Stimulated activated memory B cell treated with anti-CD40 and anti-IgM and Interleukin-4, amounts not matched to agents 10 μg/mL and 1 μg/mL and 100 μg/mL, for 72 hours (primary cell): ENCODE results near the gene AIG1.

Experiments
- ATAC-seq: fragments of 150-1000 bp; cut with Tn5 transposase; 2 replicates; pipeline ENCODE4 v1.10.0; 2021
- H3K27ac Mint-ChIP-seq: one replicate; pipeline ENCODE4 v1.8.0; 2022; ENCODE audit warnings: mild to moderate bottlenecking, mixed read lengths
- H3K27me3 Mint-ChIP-seq: one replicate; pipeline ENCODE4 v1.8.0; 2022; ENCODE audit warnings: mixed read lengths
- H3K36me3 Mint-ChIP-seq: one replicate; pipeline ENCODE4 v1.8.0; 2022; ENCODE audit warnings: mixed read lengths
- H3K4me1 Mint-ChIP-seq: one replicate; pipeline ENCODE4 v1.8.0; 2022; ENCODE audit warnings: mixed read lengths
- H3K4me3 Mint-ChIP-seq: one replicate; pipeline ENCODE4 v1.8.0; 2022; ENCODE audit warnings: mild to moderate bottlenecking, moderate library complexity, mixed read lengths
- H3K9me3 Mint-ChIP-seq: one replicate; pipeline ENCODE4 v1.8.0; 2022; ENCODE audit warnings: mixed read lengths

Gene AIG1

DNA sequence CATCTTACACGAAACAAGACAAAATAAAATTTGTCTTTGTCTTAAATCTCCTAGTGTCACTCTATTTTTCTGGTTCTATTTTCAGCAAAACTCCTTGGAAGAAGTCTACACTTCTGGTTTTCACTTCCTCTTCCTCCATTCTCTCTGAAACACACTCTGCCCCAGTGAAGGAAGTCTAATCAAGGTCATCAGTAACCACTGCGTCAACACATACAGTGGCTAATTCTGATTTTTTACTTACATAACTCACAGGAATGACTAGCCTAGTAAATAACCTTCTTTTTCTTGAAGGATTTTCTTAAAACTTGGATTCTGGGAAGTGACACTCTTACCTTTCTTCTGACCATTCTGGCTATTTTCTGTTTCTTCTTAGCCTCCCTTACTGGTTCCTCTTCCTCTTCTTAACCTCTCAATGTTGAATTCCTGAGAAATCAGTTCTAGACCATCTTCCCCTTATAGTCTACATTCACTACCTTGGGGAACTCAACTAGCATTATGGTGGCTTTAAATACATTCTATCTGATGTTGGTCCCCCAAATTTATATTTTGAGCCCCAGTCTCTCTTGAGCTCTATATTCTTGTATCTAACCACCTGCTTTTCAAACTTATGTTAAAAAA, 37.5 kb downstream of the AIG1 start:
- Mint-ChIP-seq H3K4me3 (no peak overlapping the region), H3K4me1 (no peaks in the 10 kb centered on the region), H3K27ac (no peak overlapping the region), H3K9me3 (no peaks in the 10 kb centered on the region), H3K27me3 (no peaks in the 10 kb centered on the region), H3K36me3 (no peaks in the 10 kb centered on the region)
- peak; percentile 92 for ATAC-seq

DNA sequence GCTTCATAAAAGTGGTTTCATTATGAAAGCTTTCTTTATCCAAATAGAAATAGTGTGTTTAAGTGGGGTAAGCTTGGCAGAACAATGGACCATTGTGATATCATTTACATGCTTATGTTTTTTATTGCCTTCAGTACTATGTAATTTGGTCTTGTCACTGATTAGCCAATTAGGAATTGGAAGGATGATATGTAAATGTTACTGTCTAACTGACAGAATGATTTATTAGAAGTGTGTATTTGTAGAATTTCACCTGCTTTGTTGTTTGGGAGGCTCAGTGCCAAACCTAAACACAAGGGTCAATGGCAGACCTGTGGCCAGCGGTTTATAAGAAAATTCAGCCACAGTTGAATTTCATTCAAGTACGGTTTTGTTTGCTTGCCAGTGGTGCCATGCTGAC, 39.0 kb downstream of the AIG1 start:
- peaks cover 7% of the 10 kb centered on the region for H3K4me1 Mint-ChIP-seq
- no peak overlapping the region for H3K4me3 Mint-ChIP-seq
- H3K9me3 Mint-ChIP-seq, result no peaks in the 10 kb centered on the region
- no peaks in the 10 kb centered on the region for H3K36me3 Mint-ChIP-seq
- no peak for ATAC-seq
- no peaks in the 10 kb centered on the region for H3K27me3 Mint-ChIP-seq
- H3K27ac Mint-ChIP-seq, result no peak overlapping the region

DNA sequence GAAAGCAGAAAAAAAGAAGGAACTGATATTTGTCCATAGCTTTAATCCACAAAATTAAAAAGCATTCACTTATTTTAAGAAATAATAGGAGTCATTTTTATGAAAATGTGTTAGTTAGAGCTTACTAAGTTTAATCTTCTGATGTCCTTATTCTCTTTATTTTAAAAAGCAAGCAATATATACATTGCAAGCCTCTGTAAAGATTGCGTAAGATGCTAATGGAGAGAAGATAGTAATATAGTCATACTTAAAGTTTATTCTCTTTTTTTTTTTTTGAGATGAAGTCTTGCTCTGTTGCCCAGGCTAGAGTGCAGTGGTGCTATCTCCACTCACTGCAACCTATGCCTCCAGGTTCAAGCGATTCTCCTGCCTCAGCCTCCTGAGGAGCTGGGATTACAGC, 39.7 kb downstream of the AIG1 start:
- Mint-ChIP-seq H3K27ac (no peak overlapping the region), H3K9me3 (no peaks in the 10 kb centered on the region)
- ATAC-seq, result no peak

DNA sequence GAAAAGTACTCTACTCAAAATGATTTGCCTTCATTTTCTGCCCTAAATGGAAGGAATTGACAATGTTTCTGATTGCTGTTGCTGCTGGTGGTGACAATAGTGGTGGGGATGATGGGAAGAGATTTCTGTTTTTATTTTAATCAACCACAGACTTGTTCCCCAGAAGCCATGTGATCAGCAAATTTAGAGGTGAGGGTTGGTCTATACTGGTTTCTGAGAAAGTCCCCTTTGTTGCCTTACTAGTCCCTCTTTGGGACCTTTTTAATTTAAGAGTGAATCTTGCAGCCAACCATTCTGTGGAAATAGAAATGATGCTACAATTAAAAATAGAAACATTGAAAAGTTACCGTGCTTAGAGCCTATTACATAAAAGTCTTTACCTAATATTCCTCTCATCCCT, 43.2 kb downstream of the AIG1 start:
- Mint-ChIP-seq H3K4me1 (peaks cover 7% of the 10 kb centered on the region), H3K27me3 (no peaks in the 10 kb centered on the region), H3K4me3 (no peak overlapping the region), H3K27ac (no peak overlapping the region), H3K9me3 (no peaks in the 10 kb centered on the region), H3K36me3 (no peaks in the 10 kb centered on the region)
- peak; percentile 31 for ATAC-seq

More for the DNA sequence above, 39.7 kb downstream of the AIG1 start:
- no peaks in the 10 kb centered on the region for H3K27me3 Mint-ChIP-seq
- H3K4me1 Mint-ChIP-seq, result peaks cover 7% of the 10 kb centered on the region
- no peaks in the 10 kb centered on the region for H3K36me3 Mint-ChIP-seq
- H3K4me3 Mint-ChIP-seq, result no peak overlapping the region

DNA sequence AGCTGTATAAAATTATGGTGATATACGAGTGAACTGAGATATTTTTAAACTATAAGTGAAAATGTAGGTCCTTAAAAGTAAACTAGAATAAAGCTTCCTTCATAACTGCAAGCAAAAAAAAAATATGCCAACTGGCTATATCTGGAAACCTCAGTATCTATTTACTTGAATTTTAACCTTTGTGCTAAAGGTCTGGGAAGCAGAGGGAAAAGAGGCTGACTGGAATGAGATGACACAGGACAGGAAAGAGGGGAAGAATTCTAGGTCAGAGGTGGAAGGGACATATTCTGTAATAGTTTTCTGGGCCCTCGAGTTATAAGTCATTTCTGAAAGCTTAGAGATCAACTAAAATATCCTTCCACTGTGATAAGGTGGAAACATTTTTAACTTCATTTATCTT, 46.8 kb downstream of the AIG1 start:
- Mint-ChIP-seq H3K9me3 (no peaks in the 10 kb centered on the region), H3K36me3 (peaks cover 13% of the 10 kb centered on the region), H3K27ac (no peak overlapping the region), H3K4me3 (no peak overlapping the region), H3K4me1 (peaks cover 30% of the 10 kb centered on the region), H3K27me3 (no peaks in the 10 kb centered on the region)
- ATAC-seq, result no peak

DNA sequence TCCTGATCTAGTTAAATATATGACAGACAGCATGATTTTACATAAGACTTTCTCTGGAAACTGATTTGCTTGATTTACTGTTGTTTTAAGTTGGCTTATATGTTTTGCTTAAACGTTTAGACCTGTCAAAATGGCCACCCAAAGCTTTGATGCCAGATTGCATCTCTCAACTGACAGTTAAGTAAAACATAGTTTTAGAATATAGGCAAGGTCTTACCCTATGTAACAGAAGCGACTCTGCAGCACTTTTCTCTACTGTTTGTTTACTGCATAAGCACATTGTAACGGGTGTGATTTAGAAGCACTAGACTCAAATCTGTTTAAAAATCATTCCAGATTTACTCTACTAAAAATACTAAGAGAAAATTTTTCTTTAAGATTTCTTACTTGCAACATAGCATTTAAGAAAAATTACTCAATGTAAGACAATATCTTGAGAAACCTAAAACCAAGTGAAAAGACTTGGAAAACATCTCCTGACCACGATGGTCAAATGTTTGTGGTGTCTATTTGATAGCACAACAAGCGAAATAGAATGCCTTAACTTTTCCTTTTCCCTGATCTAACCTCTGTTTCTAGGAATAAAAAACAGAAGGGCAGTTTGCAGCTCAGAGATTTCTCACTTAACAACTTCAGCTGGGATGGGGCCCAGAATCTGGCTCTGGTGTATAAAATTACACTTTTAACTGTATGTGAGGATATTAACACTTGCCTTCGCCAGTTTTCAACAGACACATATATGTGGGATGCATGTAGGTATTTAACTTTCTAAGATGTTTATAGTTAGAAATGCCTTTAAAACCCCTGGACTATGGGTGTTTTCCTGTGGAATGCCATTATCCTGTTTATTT, 47.4 kb downstream of the AIG1 start:
- no peak for ATAC-seq
- Mint-ChIP-seq H3K9me3 (no peaks in the 10 kb centered on the region), H3K27me3 (no peaks in the 10 kb centered on the region), H3K27ac (no peak overlapping the region), H3K36me3 (peaks cover 13% of the 10 kb centered on the region), H3K4me1 (peaks cover 30% of the 10 kb centered on the region), H3K4me3 (no peak overlapping the region)

DNA sequence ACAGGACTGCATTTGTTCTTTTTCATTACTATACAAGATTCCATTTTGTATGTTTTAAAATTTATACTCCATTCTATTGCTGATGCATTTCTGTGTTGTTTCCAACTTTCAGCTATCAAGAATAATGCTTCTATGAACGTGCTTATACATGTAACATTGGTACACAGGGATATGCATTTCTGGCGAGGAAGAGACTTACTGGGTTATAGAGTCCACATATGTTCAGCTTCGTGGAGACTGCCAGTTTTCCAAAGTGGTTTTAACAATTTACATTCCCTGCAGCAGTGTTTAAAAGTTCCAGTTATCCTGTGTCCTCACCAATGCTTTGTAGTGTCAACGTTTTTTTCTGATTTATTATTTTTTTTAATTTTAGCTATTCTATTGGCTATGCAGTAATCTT, 48.5 kb downstream of the AIG1 start:
- Mint-ChIP-seq H3K4me1 (peaks cover 24% of the 10 kb centered on the region), H3K36me3 (peaks cover 13% of the 10 kb centered on the region), H3K27me3 (no peaks in the 10 kb centered on the region), H3K4me3 (no peak overlapping the region), H3K27ac (no peak overlapping the region), H3K9me3 (no peaks in the 10 kb centered on the region)
- ATAC-seq, result no peak

DNA sequence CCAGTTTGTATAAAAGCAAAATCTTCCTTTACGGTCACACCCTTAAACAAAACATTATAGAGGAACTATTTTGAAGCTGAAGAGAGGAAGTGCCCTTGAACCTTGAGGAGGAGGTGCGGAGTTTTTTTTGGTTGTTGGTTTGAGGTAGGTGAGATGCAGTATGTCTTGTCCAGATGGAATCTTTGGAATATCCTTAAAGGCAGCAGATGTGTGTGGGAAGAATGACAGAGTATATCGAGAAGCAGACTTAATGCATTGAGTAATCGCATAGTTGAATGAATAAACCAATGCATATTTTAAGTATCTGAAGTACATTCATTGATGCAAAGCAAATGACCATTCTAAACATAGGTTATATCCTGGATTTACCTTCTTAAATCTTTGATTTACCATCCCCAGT, 49.9 kb downstream of the AIG1 start:
- H3K27ac Mint-ChIP-seq, result no peak overlapping the region

DNA sequence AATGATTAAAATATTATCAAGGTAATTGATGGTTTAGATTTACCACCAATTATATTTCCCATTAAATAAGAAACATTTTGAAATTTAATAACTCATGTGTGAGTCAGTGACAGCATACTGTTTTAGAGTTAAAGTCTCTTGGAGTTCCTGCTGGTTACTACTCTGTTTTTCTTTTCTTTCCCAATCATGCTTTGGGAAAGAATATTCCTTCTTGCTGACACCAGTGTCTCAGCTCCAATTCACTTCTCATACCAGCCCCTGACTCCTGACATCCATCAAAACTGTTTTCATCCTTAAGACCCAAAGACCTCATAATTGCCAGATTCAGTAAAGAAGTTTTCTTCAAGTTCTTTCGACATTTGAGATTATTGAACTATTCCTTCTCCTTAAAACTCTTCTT, 50.3 kb downstream of the AIG1 start:
- H3K27ac Mint-ChIP-seq, result no peak overlapping the region

More for the DNA sequence above, 49.9 kb downstream of the AIG1 start:
- no peak for ATAC-seq
- Mint-ChIP-seq H3K36me3 (peaks cover 13% of the 10 kb centered on the region), H3K27me3 (no peaks in the 10 kb centered on the region), H3K4me3 (no peak overlapping the region), H3K4me1 (peaks cover 24% of the 10 kb centered on the region), H3K9me3 (no peaks in the 10 kb centered on the region)

DNA sequence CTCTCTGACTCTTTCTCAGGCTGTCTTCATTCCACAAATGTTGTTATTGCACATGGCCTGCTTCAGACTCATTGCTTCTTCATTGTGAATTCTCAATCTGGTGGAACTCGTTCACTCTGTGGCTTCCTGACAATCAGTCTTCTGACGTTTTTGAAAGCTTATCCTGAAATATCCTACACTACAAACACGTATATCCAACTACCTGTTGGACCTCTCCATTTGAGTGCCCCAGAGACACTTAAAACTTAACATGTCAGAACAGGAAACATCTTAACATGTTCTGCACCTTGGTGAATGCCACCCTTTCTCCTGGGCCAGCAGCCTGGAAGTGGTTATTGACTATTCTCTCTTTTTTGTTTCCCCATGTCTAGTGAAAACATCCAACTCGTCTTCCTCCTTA, 50.8 kb downstream of the AIG1 start:
- Mint-ChIP-seq H3K27me3 (no peaks in the 10 kb centered on the region), H3K4me3 (no peak overlapping the region), H3K4me1 (peaks cover 24% of the 10 kb centered on the region), H3K9me3 (no peaks in the 10 kb centered on the region), H3K27ac (no peak overlapping the region), H3K36me3 (peaks cover 19% of the 10 kb centered on the region)
- ATAC-seq, result no peak

More for the DNA sequence above, 50.3 kb downstream of the AIG1 start:
- H3K4me1 Mint-ChIP-seq, result peaks cover 24% of the 10 kb centered on the region
- no peaks in the 10 kb centered on the region for H3K27me3 Mint-ChIP-seq
- no peaks in the 10 kb centered on the region for H3K9me3 Mint-ChIP-seq
- no peak overlapping the region for H3K4me3 Mint-ChIP-seq
- H3K36me3 Mint-ChIP-seq, result peaks cover 15% of the 10 kb centered on the region
- no peak for ATAC-seq

DNA sequence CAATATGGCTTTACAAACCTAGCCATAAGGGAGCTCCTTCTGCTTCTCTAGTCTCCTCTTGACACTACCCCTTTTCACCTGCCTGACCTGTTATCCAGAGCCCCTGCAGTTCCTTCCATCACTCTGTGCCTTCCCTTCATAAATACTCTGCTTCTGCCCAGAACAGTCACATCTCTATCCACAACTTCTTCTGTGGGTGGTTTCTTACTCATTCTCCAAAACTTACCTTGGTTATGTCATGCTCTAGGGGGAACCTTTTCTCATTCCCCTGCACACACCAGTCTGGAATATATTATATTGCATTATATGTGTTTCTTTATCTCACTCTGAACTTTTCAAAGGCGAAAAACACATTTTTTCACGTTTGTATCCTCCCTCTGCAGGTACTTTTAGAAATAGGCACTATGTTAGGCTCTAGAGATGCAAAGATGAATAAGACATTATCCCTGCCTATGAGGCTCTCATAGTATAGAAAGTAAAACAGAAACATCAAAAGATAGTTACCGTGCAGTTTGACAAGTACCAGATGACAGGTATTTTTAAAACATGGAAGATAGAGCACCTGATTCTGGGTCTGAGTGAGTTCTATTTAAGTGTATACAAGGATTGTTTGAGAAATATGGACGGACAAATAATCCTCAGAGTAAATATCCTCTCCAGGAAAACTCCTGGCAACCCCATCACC, 51.5 kb downstream of the AIG1 start:
- no peaks in the 10 kb centered on the region for H3K27me3 Mint-ChIP-seq
- H3K27ac Mint-ChIP-seq, result no peak overlapping the region
- peaks cover 24% of the 10 kb centered on the region for H3K4me1 Mint-ChIP-seq
- no peak for ATAC-seq
- H3K36me3 Mint-ChIP-seq, result peaks cover 20% of the 10 kb centered on the region
- no peak overlapping the region for H3K4me3 Mint-ChIP-seq
- no peaks in the 10 kb centered on the region for H3K9me3 Mint-ChIP-seq

DNA sequence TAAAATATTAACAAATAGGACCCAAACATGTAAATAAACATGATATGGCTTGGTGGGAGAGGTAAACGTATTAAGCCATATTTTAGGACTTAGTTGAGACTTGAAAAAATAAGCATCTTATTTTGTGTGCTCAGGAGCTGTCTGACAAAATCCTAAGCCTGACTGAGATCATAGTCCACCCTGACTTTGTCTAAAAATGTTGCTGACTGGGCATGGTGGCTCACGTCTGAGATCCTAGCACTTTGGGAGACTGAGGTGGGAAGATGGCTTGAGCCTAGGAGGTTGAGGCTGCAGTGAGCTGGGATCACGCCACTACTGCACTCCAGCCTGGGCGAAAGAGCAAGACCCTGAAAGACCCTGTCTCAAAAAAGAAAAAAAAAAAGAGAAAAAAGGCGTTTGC, 52.1 kb downstream of the AIG1 start:
- Mint-ChIP-seq H3K27ac (no peak overlapping the region), H3K4me1 (peaks cover 24% of the 10 kb centered on the region), H3K36me3 (peaks cover 20% of the 10 kb centered on the region), H3K9me3 (no peaks in the 10 kb centered on the region), H3K27me3 (no peaks in the 10 kb centered on the region), H3K4me3 (no peak overlapping the region)
- ATAC-seq, result no peak

DNA sequence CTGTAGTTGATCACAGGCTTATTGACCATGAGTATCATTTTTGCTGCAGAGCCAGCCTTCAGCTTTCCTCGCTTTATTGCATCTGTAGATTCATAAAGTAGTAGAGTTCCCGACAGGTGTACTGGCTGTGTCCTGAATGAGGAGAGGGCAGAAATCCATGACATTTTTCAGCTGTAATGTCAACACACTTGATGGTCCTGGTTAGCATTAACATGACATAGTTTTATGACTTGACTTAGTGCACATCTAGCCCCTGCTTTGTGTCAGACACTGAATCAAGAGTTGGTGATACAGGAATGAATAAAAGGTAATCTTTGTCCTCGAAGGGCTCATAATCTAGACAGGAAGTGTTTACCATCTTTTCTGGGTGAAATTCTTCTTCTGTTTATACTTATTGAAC, 55.0 kb downstream of the AIG1 start:
- Mint-ChIP-seq H3K4me1 (peaks cover 14% of the 10 kb centered on the region), H3K27ac (no peak overlapping the region), H3K9me3 (no peaks in the 10 kb centered on the region), H3K36me3 (peaks cover 27% of the 10 kb centered on the region), H3K4me3 (no peak overlapping the region), H3K27me3 (no peaks in the 10 kb centered on the region)
- no peak for ATAC-seq

DNA sequence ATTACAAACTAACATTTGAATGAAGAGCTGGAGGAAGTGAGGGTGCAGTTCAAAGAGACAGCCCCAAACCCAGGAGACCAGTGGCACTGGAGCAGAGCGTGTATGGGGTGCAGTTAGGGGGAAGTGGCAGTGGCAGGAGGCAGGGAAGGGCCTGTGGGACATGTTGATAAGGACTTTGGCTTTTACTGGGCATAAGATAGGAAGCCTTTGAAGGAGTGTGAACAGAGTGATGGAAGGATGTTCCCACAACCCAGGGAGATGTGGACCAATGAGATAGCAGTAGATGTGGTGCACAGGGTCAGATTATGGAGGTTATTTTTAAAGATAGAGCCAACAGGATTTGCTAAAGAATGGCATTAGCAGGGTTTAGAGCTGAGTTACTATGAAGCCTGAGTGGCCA, 56.4 kb downstream of the AIG1 start:
- Mint-ChIP-seq H3K4me3 (no peak overlapping the region), H3K9me3 (peaks cover 5% of the 10 kb centered on the region), H3K36me3 (peaks cover 25% of the 10 kb centered on the region), H3K4me1 (peaks cover 2% of the 10 kb centered on the region), H3K27ac (no peak overlapping the region), H3K27me3 (no peaks in the 10 kb centered on the region)
- no peak for ATAC-seq

DNA sequence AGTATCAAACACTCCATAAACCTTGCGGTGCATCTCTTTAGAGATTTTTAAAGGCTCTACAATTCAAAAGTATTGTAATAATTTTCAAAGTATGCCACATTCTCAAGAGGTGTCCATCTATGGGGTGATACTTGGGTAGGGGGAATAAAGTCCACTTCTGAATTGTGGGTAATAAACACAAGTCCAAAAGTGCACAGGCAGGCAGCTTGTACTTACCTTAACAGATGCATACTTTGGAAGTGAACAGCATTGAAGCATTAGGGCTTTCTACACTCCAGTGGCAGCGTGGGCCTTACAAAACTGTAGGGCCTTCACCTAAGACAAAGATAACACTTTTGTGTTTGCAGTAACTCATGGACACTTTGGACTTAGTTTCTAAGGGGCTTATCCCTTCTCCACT, 58.6 kb downstream of the AIG1 start:
- peaks cover 1% of the 10 kb centered on the region for H3K4me1 Mint-ChIP-seq
- no peak overlapping the region for H3K27ac Mint-ChIP-seq
- H3K36me3 Mint-ChIP-seq, result peaks cover 28% of the 10 kb centered on the region
- H3K9me3 Mint-ChIP-seq, result peaks cover 5% of the 10 kb centered on the region
- H3K4me3 Mint-ChIP-seq, result no peak overlapping the region
- H3K27me3 Mint-ChIP-seq, result no peaks in the 10 kb centered on the region
- ATAC-seq, result no peak

DNA sequence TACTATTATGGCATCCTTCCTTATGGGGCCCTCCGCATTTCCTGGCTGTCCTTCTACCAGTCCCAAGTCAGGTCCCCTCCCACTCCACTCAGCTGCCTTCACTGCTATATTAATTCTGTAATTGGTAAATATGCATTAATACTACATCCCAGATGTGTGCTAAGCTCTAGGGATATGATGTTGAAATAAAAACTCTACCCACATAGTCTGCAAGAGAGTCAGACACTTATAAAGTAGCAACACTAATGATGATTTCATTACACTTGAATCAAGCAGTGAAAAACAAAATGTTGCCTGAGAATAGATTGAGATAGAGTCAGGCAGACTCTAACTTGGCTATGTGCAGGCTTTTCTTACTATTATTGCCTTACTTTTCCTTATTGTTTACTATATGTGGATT, 62.4 kb downstream of the AIG1 start:
- Mint-ChIP-seq H3K4me1 (peaks cover 7% of the 10 kb centered on the region), H3K27me3 (no peaks in the 10 kb centered on the region), H3K9me3 (peaks cover 5% of the 10 kb centered on the region), H3K27ac (no peak overlapping the region), H3K36me3 (peaks cover 32% of the 10 kb centered on the region), H3K4me3 (no peak overlapping the region)
- ATAC-seq, result no peak
